CD4-positive, alpha-beta T cell treated with Interleukin-15 for 4 hours (primary cell): Measurements from ENCODE around the gene LMF1.

Source experiments
- DNase-seq: peaks from one replicate; pipeline ENCODE4 v3.0.0-alpha.2; 2020; ENCODE audit warnings: low spot score

The LMF1 gene

DNA sequence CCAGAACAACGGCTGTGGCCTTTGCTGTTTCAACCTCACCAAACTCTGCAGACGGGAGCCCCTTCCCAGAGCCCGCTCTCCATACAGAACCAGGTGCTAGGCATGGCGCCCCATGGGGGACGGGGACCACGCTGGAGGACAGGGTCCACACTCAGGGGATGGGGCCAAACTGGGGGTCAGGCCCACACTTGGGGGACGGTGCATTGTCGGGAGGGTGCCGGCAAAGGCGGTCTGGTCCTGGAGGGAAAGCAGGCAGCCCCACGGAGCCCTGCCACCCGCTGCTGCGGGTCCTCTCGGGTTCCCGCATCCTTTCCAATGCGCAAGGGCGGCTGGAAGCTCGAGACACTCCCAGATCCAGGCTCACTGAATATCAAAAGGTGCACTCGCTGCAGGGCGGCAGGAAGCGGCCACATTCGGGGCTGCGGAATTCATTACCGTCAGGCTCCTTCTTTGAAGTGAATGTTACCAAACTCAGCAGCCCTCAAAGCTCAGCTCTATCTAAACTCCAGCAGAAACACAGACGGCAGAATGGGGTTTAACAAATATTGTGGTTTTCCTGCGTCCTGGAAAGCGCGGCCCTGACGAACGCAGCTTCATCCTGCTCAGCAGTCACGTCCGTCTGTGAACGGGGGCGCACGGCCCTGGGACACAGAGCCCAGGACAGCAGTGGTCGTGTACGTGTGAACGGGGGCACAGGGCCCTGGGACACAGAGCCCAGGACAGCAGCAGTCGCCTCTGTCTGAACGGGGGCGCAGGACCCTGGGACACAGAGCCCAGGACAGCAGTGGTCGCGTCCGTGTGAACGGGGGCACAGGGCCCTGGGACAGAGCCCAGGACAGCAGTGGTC is 41.3 kb downstream of the LMF1 start:
- no peak for DNase-seq

DNA sequence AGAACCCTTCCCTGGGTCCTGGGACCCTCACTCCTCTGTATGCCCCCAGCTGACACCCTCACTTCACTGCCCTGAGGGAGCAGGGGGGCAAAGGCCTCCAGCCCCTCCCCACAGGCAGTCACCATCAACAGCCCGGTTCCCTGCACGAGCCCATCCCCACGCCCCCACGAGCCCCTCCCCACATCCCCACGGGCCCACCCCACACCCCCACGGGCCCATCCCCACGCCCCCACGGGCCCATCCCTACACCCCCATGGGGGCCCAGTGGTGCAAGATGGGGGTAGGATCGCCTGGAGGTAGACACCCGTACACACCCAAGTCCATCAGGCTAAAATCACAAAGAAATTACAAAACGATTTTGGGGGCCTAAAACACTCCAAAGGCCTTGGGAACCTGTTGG is 42.3 kb downstream of the LMF1 start:
- no peak for DNase-seq

DNA sequence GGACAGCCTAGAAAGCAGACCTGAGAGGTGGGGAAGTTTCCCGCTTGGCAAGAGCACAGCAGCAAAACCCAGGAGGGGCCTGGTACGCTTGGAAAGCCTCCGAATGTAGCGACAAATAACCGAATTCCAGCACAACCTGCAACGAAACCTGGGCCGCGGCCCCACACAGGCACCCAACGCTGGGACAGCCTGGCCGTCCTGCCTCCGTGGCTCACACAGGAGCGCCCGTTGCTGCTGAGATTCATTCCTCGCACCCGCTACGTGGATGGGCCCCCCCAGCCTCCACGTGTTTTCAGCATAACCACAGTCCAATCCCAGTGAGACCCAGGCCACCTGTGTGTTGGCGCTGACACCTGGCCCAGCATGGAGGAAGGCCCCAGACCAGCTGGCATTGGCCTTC is 42.9 kb downstream of the LMF1 start:
- no peak for DNase-seq

DNA sequence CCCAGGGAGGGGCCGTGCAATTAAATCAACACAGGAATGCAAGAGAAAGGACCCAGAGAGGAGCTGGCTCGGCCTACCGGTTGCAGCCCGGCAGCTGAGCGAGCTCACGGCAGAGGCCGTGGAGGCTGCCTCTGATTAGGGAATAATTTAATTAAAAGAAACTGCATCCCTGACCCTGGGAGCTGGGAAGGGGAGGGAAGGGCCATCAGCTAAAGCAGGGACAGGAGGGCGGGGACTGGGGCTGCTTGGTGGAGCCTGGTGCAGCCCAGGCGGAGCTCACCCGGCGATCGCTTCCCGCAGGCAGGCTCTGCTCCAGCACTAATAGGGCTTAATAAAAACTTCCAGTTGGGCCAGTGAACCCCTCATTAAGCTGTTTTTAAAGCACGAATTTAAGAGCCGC is 43.4 kb downstream of the LMF1 start:
- no peak for DNase-seq

DNA sequence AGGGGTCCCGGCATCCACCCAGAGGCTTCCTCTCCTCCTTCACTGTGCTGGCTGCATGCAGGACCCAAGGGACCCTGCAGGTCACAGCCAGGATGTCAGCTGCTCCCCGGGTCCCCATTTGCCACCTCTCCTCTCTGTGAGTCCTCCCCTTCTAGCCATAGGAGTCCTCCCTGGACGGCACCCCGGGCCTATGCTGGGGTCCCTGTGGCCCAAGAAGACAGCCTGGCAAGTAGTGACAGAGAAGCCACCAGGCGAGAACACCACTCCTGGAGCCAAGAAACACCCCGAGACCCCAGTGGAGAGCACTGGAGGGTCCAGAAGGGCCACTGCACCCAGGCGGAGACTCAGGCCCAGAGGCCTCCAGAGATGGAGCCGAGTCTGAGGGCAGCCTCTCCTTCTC is 44.1 kb downstream of the LMF1 start:
- DNase-seq = no peak

DNA sequence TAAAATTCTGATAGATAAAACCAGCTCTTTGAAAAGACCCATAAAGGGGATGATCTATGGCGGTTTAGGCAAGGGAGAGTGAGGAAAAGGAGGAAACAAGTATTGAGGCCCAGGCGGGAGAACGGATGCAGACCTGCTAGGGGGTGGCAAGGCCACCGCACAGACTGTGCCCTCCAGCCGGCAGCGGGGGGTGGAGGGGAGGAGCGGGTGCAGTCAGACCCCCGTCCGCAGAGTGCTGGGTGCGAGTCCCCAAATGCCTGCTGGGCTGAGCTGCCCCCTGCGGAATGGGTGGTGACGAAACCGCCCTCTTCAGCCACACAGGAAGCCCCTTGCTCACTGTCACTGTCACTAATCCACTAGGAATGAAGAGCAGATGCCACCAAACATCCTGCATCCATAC is 46.0 kb downstream of the LMF1 start:
- no peak for DNase-seq

DNA sequence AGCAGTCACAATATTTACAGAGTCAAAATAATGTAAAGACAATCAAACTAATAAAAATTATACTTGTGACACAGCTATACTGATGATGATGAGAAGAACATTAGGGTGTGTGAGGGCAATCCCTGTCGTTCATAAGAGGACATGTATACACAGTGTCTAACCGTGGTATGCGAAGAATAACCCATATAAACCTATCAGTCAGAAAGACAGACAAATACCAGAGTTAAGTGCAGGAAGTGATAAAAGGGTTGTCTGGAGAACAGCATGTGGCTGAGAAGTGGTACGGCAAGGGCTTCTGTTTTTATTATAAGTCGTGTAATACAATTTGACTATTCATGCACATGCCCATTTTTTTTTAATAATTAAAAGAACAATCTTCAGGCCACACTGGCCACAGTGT is 46.7 kb downstream of the LMF1 start:
- DNase-seq = no peak

DNA sequence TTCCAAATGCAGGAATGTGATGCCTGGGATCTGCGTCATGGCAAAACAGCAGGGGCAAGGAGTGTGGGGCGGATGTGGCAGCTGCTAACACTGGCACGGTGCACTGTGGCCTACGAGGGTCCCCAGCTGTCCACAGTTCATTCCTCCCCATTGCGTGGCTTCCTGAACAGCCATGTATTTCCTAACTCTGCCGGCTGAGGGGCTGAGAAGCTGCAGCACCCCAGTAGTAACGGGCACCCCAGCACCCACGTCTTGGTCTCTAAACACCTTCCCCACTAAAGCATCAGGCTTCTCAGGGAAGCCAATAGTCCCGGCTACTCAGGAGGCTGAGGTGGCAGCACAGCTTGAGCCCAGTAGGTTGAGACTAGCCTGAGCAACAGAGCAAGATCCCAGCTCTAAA is 47.6 kb downstream of the LMF1 start:
- no peak for DNase-seq

DNA sequence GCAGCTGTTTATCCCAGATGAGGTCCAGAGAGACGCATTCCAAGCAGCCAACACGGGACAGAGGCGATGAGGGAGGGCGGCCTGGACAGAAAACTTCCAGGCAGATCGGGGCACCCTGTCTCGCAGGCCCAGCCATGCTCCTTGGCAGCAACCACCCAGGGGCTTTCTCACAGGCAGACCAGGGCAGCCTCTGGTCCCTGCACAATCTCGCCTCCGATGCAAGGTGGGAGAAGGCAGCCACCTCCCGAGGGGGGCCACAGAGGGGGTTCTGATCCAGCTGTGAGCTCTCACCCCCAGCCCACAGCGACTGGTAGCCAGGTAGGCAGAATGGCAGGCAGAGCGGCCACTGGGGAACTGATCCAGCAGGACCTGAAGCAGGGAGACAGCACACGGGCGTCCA is 48.7 kb downstream of the LMF1 start:
- no peak for DNase-seq

DNA sequence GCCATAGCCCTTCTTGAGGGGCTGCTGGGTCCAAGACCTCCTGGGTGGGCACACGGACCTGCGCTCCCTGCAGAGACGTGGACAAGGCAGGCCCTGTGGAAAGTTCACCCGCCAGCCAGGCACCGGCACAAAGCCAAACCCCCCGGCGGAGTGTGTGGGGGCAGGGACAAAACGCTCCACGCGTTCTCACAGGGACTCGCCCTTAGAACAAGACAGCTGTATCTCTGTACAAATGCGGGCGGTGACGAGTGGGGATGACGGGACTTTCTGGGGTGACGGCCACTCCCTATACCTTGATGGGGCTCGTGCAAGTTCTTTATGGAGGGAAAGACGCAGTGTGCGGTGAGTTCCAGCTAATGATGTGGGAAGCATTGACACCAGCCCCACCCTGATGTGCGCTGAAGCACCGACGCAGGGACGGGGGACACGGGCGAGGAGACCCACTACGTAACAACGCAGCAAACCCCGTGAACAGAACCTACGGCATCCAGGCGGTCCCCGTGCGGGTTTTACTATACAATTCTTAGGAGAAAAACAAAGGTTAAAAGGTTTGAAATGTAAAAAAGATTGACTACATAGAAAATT is 49.4 kb downstream of the LMF1 start:
- DNase-seq = no peak

DNA sequence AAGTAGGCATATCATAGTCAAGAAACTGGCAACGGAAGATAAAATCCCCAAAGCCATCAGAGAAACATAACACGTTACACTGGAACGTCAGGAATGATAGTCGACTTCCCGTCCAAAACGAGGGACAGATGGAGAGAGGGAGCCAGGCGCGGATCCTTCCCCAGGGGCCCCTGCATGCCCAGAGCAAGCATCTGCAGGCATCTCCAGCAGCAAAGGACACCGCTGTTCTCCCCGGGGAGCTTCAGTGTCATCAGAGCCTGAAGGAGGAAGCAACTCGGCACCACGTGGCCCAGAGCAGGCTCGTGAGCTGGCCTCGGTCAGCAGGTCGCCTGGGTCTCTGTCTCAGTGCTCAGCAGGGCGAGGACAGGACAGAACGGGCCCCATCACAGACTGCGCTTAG is 50.1 kb downstream of the LMF1 start:
- DNase-seq = no peak

DNA sequence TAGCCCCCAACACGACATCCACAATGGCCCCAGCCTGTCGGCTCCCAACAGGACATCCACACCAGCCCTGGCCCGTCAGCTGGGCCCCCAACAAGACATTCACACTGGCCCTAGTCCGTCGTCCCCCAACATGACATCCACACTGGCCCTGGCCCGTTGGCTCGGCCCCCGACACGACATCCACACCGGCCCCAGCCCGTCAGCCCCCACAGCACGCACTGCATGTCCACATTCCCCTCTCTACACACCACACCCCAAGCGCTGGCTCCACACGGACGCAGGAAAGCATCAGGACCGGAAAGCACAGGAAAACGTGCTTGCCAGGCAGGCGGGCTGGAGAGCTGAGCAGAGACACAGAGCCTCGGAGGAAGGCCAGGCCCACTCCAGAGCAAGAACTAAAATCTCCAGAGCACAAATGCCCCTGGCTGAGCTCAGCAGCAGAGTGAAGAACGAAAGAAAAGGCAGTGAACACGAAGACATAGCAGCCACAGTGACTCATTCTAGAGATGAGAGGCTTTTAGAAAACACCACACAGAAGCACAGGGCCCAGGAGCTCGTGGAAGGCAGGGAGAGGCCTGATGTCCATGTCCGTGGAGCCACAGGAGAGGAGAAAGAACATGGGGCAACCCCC is 50.6 kb downstream of the LMF1 start:
- no peak for DNase-seq

DNA sequence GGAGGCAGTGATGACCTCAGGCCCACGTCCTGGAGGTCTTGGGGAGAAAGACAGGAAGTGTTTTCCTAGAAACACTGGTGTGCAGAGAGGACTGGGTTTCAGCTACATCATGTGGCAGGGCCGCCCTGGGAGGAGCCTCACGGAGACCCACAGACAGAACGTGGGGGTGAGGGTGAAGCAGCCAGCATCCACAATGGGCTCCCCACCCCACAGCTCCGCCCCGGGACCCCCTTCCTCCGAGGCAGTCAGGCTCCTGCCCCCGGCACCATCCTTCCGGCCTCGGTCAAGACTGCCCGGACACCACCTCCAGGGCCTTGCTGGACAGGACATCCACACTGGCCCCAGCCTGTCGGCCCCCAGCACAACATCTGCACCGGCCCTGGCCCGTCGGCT is 51.1 kb downstream of the LMF1 start:
- no peak for DNase-seq

DNA sequence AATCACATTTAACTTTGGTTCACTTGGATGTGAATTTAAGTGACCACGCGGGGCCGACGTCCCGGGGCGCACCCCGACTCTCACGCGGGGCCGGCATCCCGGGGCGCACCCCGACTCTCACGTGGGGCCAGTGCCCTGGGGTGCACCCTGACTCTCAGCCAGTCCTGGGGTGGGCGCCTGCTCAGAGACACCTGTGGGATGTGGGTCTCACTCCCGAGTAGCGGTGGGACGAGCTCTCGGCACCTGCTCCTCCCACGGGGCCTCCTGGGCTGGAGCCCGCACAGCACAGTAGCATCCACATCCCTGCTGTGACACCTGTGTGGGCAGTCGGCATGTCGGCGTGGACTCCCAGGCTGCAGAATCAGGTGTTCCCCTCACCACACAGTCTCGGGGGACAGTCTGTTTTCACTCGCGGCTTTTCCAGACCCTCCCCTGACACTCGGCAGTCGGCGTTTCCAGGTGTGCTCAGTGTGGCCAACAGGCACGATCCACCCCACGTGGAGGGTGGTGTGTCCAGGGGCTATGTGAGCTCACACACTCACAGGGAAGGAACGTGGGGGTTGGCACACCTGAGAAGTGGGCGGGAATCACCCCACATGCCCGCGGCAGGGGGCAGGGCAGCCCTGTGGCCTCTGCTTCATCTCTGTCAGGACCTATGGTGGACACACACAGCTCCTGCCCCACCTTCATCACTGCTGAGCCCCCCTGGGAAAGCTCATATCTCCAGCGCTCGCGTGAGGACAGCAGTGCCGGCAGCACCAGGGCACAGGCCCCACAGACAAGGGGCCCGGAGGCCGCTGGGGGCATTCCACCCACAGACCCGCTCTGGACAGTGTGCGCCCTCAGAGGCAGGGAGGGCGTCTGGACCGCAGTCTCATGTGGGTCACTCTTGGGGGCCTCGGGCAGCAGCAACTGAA is 51.8 kb downstream of the LMF1 start:
- no peak for DNase-seq

DNA sequence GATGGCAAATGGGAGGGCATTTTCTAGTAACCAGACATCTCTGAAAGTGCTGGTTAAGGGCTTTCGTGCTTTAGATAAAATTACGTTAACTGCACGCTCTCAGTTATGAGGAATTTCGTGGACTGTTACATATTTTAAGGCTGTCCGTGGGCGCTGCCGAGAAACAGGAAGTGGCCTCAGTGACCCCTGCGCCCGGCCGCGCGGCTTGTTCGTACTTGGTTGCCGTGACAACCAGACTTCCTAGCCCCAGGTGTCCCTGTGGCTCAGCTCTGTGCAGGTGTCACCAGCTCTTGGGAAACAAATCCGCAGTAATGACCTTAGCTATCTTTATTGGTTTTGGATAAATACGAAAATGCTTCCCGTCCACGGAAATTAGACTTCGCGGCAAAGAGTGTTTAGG is 52.7 kb downstream of the LMF1 start:
- no peak for DNase-seq

DNA sequence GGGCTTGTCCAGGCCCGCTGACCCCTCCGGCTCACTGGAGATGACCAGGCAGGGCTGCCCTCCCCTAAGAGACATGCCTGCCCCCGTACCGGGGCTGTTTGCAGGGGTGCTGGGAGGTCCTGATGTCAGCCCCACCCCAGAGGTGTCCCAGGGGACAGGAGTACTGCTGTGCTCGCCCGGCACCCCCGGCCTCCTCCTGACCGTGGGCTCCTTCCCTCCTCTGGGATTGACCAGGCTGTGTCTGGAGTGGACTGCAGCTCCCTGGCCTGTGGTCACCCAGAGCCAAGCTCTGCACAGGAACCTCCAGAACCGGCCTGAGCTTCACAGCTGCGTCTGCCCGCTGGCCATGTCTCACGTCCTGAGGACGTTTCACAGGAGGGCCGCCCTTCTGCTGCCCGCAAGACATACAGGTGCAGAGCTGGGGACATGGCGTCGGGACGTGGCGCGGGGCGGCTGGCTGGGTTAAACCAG is 53.2 kb downstream of the LMF1 start:
- no peak for DNase-seq

DNA sequence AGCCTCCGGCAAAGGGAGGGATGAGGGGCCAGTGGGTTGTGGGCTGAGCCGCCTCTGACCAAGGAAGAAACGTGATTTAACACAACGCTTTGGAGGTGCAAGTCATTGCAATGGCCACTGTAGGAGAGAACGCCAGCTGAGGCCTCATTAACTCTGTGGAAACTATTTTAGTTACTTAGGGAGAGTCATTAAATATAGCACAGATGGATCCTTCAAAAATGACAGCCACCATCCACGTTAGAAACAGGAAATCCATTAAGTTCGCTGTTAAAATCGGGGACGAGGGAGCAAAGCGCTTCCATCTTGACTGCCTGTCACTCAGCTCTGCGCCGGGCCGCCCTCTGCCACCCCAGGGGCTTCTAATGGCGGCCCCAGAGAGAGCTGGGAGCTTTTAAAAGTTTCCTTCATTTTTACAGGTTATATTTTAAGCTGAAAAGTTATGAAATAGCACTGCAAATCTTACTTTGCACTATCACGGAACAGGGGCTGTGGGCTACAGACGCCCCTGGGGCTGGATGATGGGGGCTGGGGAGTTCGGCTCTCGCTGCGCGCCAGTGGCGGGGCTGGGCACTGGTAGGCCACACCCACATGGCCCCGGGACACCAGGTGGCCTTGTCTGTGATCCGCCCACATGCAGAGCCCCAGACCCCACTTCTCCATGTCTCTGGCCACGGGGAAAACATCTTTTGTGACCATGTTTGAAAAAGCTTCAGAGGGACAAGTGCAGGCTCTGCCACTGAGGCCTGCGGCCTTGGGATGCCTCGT is 54.6 kb downstream of the LMF1 start:
- no peak for DNase-seq

DNA sequence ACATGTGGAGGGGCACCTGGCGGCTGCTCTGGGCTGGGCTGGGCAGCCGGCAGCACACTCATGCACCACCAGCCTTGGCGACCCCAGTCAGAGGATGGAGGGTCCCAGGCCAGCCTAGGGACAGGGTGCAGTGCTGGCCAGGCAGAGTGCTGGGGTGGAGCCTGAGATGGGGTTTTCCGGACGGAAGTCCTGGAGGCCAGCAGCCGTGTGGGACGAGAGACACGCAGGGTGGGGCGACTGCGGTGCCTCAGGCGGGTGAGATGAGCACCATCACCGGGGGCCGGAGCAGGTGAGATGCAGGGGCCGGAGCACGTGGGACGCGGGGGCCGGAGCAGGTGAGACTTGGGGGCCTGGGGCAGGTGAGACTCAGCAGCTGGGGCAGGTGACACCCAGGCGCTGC is 55.2 kb downstream of the LMF1 start:
- DNase-seq = no peak

DNA sequence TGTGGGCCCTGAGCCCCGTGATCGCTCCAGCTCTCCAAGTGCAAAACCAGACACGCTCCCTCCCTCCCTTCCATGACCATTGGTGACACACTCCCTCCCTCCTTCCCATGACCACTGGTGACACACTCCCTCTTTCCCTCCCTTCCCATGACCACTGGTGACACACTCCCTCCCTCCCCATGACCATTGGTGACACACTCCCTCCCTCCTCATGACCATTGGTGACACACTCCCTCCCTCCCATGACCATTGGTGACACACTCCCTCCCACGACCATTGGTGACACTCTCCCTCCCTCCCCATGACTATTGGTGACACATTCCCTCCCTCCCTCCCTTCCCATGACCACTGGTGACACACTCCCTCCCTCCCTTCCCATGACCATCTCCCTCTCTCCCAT is 56.3 kb downstream of the LMF1 start:
- no peak for DNase-seq

DNA sequence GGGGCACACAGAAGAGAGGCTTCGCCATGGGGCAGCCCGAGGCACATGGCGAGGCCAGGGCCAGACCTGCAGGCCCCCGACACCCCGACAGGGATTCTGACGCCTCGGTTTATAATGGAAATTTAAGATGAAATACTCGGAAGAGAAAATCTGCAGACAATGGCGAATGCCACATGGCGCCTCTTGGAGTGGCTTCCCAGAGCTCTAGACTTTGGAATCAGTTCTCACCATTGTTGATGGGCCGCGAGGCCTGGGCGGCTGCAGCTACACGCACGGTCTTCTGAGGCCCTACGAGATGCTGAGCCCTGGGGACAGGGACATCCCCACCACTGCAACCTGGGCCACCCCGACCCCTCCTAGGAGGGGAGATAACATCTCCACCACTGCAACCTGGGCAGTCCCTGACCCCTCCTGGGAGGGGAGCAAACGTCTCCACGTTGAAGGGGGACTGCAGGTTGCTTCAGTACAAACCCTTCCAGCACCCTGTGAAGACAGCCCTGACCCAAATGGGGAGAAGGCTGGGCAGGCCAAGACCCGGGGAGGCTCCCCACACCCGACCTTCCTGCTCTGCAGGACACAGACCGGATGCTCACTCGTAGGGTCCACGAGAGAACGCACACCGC is 56.9 kb downstream of the LMF1 start:
- DNase-seq = no peak
